WTC11 (cell line): ENCODE results near the gene MPZ.

Experiments
- CREM ChIP-seq: sonication (generic); formaldehyde crosslinking; IDR thresholded peaks from 2 replicates; pipeline ENCODE4 v1.8.1; 2022; ENCODE audit warnings: mild to moderate bottlenecking, missing genetic modification reagents, moderate library complexity
- FOXP1 ChIP-seq: sonication (generic); formaldehyde crosslinking; IDR thresholded peaks from 2 replicates; pipeline ENCODE4 v1.8.0; 2022; ENCODE audit warnings: missing genetic modification reagents, mild to moderate bottlenecking, moderate library complexity, borderline replicate concordance
- IRF2 ChIP-seq: sonication (generic); formaldehyde crosslinking; IDR thresholded peaks from 2 replicates; pipeline ENCODE4 v1.8.0; 2022; ENCODE audit warnings: low read depth, missing genetic modification reagents, borderline replicate concordance
- NFYB ChIP-seq: sonication (generic); formaldehyde crosslinking; conservative IDR thresholded peaks from 2 replicates; pipeline ENCODE4 v1.8.0; 2022; ENCODE audit warnings: low read depth, missing genetic modification reagents
- TP53 ChIP-seq: sonication (generic); formaldehyde crosslinking; IDR thresholded peaks from 2 replicates; pipeline ENCODE4 v1.8.1; 2023; ENCODE audit warnings: mild to moderate bottlenecking, missing genetic modification reagents
- TF ChIP-seq, protein P1 (sequence below): fragments of 200-600 bp; IDR thresholded peaks from 2 replicates; pipeline ENCODE4 v1.8.0; 2022; ENCODE audit warnings: antibody characterized with exemption
- TF ChIP-seq, protein P2 (sequence below): sonication (generic); formaldehyde crosslinking; IDR thresholded peaks from 2 replicates; pipeline ENCODE4 v1.8.1; 2022; ENCODE audit warnings: low read depth, mild to moderate bottlenecking, moderate library complexity, missing genetic modification reagents, borderline replicate concordance
- TF ChIP-seq, protein P3 (sequence below): sonication (generic); formaldehyde crosslinking; IDR thresholded peaks from 2 replicates; pipeline ENCODE4 v1.8.1; 2022; ENCODE audit warnings: mild to moderate bottlenecking, missing genetic modification reagents, moderate library complexity, borderline replicate concordance
- TF ChIP-seq, protein P4 (sequence below): sonication (generic); formaldehyde crosslinking; IDR thresholded peaks from 2 replicates; pipeline ENCODE4 v1.8.1; 2023; ENCODE audit warnings: mild to moderate bottlenecking, missing genetic modification reagents, moderate library complexity
- TF ChIP-seq, protein P5 (sequence below): sonication (generic); formaldehyde crosslinking; IDR thresholded peaks from 2 replicates; pipeline ENCODE4 v1.8.0; 2022; ENCODE audit warnings: mild to moderate bottlenecking, missing genetic modification reagents
- TF ChIP-seq, protein P6 (sequence below): fragments of 250-450 bp; sonication (Bioruptor Pico); IDR thresholded peaks from 2 replicates; pipeline ENCODE4 v1.9.0; 2021; ENCODE audit warnings: mild to moderate bottlenecking
- TF ChIP-seq, protein P7 (sequence below): sonication (generic); formaldehyde crosslinking; IDR thresholded peaks from 2 replicates; pipeline ENCODE4 v1.8.1; 2022; ENCODE audit warnings: missing genetic modification reagents, borderline replicate concordance
- TF ChIP-seq, protein P8 (sequence below): sonication (generic); formaldehyde crosslinking; IDR thresholded peaks from 2 replicates; pipeline ENCODE4 v1.8.1; 2023; ENCODE audit warnings: mild to moderate bottlenecking, missing genetic modification reagents, moderate library complexity

DNA sequence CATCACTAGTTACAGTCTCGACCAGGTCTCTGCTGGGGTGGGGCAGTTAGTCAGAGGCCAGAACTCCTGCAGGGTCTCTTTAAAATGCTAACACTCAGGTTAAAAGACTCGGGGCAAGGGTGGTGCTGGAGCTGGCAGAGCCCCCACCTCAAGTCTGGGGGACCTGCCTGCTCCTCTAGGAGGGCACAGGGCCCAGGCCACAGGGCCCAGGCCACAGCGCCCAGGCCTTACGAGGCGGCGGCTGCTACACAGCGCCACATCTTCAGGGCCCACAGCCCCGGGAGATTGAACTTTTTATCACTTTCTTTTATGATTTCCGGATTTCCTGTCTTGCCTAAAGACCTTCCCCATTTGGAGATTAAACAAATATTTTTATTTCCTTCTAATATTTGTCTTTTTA is 10.4 kb downstream of the MPZ start:
- TF ChIP-seq FOXP1 (CRISPR knock-in tag): no peak
- no peak for TF ChIP-seq TP53 (CRISPR knock-in tag)
- TF ChIP-seq IRF2 (CRISPR knock-in tag): no peak
- TF ChIP-seq, protein P1, sequence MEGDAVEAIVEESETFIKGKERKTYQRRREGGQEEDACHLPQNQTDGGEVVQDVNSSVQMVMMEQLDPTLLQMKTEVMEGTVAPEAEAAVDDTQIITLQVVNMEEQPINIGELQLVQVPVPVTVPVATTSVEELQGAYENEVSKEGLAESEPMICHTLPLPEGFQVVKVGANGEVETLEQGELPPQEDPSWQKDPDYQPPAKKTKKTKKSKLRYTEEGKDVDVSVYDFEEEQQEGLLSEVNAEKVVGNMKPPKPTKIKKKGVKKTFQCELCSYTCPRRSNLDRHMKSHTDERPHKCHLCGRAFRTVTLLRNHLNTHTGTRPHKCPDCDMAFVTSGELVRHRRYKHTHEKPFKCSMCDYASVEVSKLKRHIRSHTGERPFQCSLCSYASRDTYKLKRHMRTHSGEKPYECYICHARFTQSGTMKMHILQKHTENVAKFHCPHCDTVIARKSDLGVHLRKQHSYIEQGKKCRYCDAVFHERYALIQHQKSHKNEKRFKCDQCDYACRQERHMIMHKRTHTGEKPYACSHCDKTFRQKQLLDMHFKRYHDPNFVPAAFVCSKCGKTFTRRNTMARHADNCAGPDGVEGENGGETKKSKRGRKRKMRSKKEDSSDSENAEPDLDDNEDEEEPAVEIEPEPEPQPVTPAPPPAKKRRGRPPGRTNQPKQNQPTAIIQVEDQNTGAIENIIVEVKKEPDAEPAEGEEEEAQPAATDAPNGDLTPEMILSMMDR: no peak
- TF ChIP-seq, protein P2, sequence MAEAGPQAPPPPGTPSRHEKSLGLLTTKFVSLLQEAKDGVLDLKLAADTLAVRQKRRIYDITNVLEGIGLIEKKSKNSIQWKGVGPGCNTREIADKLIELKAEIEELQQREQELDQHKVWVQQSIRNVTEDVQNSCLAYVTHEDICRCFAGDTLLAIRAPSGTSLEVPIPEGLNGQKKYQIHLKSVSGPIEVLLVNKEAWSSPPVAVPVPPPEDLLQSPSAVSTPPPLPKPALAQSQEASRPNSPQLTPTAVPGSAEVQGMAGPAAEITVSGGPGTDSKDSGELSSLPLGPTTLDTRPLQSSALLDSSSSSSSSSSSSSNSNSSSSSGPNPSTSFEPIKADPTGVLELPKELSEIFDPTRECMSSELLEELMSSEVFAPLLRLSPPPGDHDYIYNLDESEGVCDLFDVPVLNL (CRISPR knock-in tag): no peak
- TF ChIP-seq, protein P3, sequence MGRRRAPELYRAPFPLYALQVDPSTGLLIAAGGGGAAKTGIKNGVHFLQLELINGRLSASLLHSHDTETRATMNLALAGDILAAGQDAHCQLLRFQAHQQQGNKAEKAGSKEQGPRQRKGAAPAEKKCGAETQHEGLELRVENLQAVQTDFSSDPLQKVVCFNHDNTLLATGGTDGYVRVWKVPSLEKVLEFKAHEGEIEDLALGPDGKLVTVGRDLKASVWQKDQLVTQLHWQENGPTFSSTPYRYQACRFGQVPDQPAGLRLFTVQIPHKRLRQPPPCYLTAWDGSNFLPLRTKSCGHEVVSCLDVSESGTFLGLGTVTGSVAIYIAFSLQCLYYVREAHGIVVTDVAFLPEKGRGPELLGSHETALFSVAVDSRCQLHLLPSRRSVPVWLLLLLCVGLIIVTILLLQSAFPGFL (CRISPR knock-in tag): no peak
- TF ChIP-seq, protein P4, sequence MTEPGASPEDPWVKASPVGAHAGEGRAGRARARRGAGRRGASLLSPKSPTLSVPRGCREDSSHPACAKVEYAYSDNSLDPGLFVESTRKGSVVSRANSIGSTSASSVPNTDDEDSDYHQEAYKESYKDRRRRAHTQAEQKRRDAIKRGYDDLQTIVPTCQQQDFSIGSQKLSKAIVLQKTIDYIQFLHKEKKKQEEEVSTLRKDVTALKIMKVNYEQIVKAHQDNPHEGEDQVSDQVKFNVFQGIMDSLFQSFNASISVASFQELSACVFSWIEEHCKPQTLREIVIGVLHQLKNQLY (CRISPR knock-in tag): no peak
- TF ChIP-seq CREM (CRISPR knock-in tag): no peak
- TF ChIP-seq, protein P5, sequence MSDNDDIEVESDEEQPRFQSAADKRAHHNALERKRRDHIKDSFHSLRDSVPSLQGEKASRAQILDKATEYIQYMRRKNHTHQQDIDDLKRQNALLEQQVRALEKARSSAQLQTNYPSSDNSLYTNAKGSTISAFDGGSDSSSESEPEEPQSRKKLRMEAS (CRISPR knock-in tag): no peak
- TF ChIP-seq, protein P6, sequence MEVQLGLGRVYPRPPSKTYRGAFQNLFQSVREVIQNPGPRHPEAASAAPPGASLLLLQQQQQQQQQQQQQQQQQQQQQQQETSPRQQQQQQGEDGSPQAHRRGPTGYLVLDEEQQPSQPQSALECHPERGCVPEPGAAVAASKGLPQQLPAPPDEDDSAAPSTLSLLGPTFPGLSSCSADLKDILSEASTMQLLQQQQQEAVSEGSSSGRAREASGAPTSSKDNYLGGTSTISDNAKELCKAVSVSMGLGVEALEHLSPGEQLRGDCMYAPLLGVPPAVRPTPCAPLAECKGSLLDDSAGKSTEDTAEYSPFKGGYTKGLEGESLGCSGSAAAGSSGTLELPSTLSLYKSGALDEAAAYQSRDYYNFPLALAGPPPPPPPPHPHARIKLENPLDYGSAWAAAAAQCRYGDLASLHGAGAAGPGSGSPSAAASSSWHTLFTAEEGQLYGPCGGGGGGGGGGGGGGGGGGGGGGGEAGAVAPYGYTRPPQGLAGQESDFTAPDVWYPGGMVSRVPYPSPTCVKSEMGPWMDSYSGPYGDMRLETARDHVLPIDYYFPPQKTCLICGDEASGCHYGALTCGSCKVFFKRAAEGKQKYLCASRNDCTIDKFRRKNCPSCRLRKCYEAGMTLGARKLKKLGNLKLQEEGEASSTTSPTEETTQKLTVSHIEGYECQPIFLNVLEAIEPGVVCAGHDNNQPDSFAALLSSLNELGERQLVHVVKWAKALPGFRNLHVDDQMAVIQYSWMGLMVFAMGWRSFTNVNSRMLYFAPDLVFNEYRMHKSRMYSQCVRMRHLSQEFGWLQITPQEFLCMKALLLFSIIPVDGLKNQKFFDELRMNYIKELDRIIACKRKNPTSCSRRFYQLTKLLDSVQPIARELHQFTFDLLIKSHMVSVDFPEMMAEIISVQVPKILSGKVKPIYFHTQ: no peak
- TF ChIP-seq NFYB (CRISPR knock-in tag): no peak
- TF ChIP-seq, protein P7, sequence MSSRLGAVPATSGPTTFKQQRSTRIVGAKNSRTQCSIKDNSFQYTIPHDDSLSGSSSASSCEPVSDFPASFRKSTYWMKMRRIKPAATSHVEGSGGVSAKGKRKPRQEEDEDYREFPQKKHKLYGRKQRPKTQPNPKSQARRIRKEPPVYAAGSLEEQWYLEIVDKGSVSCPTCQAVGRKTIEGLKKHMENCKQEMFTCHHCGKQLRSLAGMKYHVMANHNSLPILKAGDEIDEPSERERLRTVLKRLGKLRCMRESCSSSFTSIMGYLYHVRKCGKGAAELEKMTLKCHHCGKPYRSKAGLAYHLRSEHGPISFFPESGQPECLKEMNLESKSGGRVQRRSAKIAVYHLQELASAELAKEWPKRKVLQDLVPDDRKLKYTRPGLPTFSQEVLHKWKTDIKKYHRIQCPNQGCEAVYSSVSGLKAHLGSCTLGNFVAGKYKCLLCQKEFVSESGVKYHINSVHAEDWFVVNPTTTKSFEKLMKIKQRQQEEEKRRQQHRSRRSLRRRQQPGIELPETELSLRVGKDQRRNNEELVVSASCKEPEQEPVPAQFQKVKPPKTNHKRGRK (CRISPR knock-in tag): no peak
- TF ChIP-seq, protein P8, sequence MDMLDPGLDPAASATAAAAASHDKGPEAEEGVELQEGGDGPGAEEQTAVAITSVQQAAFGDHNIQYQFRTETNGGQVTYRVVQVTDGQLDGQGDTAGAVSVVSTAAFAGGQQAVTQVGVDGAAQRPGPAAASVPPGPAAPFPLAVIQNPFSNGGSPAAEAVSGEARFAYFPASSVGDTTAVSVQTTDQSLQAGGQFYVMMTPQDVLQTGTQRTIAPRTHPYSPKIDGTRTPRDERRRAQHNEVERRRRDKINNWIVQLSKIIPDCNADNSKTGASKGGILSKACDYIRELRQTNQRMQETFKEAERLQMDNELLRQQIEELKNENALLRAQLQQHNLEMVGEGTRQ (CRISPR knock-in tag): no peak
